AG04450 (cell line): Measurements from ENCODE around the gene RAB30. TPM values are rescaled to one million over a fixed set of nuclear protein-coding genes. Genes with fewer than 3 reads are reported as not detected.
"Not testable (repeated sequence)": the region's sequence is repeated elsewhere in the genome, so short reads cannot be mapped to it uniquely, and the experiment has no call there.

Source experiments
- CTCF ChIA-PET: fragments of 300-600, 350-600 bp; formaldehyde crosslinking; extraction: SDS; loops from one replicate; lab custom pipeline; 2022; ENCODE audit warnings: antibody characterized with exemption, inconsistent platforms; lab: Charles Lee
- POLR2A ChIA-PET: fragments of 350-600 bp; formaldehyde crosslinking; extraction: SDS; loops from one replicate; lab custom pipeline; 2021; ENCODE audit warnings: antibody characterized with exemption, inconsistent platforms; lab: Yijun Ruan, JAX
- DNase-seq: peaks from one replicate; pipeline ENCODE4 v3.0.0-alpha.2; 2011; ENCODE audit warnings: low read depth, low spot score
- H3K27ac ChIP-seq: one replicate; pipeline ENCODE4 v1.5.1; 2012; ENCODE audit warnings: low read depth, low read length, control low read depth
- H3K27me3 ChIP-seq: one replicate; pipeline ENCODE4 v1.6.0; 2012; ENCODE audit warnings: low read length; ENCODE audit not compliant: control insufficient read depth, insufficient read depth
- H3K4me3 ChIP-seq: 2 replicates; pipeline ENCODE4 v1.5.1; 2011; ENCODE audit warnings: mild to moderate bottlenecking, low read depth, low read length, control low read depth
- H3K9me3 ChIP-seq: 2 replicates; pipeline ENCODE4 v1.5.1; 2012; ENCODE audit warnings: low read length; ENCODE audit not compliant: control insufficient read depth, insufficient read depth
- CTCF ChIP-seq: IDR thresholded peaks from 2 replicates; pipeline ENCODE4 v1.5.1; 2011; ENCODE audit warnings: low read depth, low read length, control low read depth, inconsistent platforms
- polyA plus RNA-seq: library from polyadenylated mRNA; depleted of rRNA; stranded (reverse); fragments of >200 nt; gene quantifications from 2 replicates; pipeline ENCODE4 v1.2.3, GENCODE V29; 2011

RAB30 gene
- polyA plus RNA-seq, 1 experiment = 11.8 TPM

DNA sequence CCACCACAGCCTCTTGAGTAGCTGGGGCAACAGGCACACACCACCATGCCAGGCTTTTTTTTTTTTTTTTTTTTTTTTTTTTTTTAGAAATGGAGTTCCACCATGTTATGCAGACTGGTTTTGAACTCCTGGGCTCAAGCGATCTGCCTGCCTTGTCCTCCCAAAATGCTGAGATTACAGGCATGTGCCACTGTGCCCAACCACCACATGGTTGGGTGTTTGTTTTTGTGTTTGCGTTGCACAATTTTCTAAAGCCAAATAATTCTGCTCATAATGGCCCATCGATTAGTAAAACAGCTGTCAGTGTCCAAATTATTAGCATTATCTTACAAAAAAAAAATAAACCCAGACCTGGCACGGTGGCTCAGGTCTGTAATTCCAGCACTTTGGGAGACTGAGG lies 104.3 kb downstream of the RAB30 start:
- ChIA-PET CTCF (interaction anchor here (0.6 kb wide), 1 partner anchor 120 kb away, joined by 4 read pairs; no protein-coding TSS in a partner anchor), POLR2A (no interaction called here)
- H3K27me3 ChIP-seq = no peaks in the 10 kb centered on the region
- H3K27ac ChIP-seq = no peak overlapping the region
- no peak for TF ChIP-seq CTCF
- DNase-seq = no peak
- no peak overlapping the region for H3K4me3 ChIP-seq
- H3K9me3 ChIP-seq = peaks cover 3% of the 10 kb centered on the region; the same call in 1 of the 2 replicates

- DNase-seq, CTCF ChIA-PET, H3K4me3 ChIP-seq, POLR2A ChIA-PET, H3K9me3 ChIP-seq, H3K27ac ChIP-seq, H3K27me3 ChIP-seq: not testable (repeated sequence)
Observed at GRCh38 chr11:82962021-82962420, 109.7 kb downstream of the RAB30 start.

- no peak for TF ChIP-seq CTCF
- no peak for DNase-seq
- Histone ChIP-seq H3K27me3 (no peaks in the 10 kb centered on the region), H3K4me3 (no peak overlapping the region), H3K9me3 (no peaks in the 10 kb centered on the region), H3K27ac (no peak overlapping the region)
- ChIA-PET POLR2A (no interaction called here), CTCF (interaction anchor here (0.8 kb wide), 1 partner anchor 94 kb away, joined by 3 read pairs; no protein-coding TSS in a partner anchor)
Observed at GRCh38 chr11:82960779-82961143, 110.9 kb downstream of the RAB30 start.

GRCh38 chr11:82959987-82960778 lies 111.5 kb downstream of the RAB30 start:
- no peak for DNase-seq
- no peak for TF ChIP-seq CTCF
- no peaks in the 10 kb centered on the region for H3K9me3 ChIP-seq
- ChIA-PET CTCF (interaction anchor here (0.8 kb wide), 1 partner anchor 93 kb away, joined by 3 read pairs; no protein-coding TSS in a partner anchor), POLR2A (no interaction called here)
- no peak overlapping the region for H3K4me3 ChIP-seq
- no peaks in the 10 kb centered on the region for H3K27me3 ChIP-seq
- no peak overlapping the region for H3K27ac ChIP-seq

- H3K4me3 ChIP-seq, H3K27me3 ChIP-seq, DNase-seq, H3K27ac ChIP-seq, H3K9me3 ChIP-seq: not testable (repeated sequence)
- ChIA-PET CTCF (interaction anchor here (0.8 kb wide), 1 partner anchor 29 kb away, joined by 3 read pairs; no protein-coding TSS in a partner anchor), POLR2A (interaction anchor here (1.1 kb wide), 1 partner anchor 96 kb away, joined by 5 read pairs; no protein-coding TSS in a partner anchor)
Observed at GRCh38 chr11:82955736-82956453, 115.8 kb downstream of the RAB30 start.

GRCh38 chr11:82950502-82950901 lies 121.2 kb downstream of the RAB30 start:
- CTCF ChIA-PET, POLR2A ChIA-PET, H3K4me3 ChIP-seq, H3K9me3 ChIP-seq, DNase-seq, H3K27me3 ChIP-seq, H3K27ac ChIP-seq: not testable (repeated sequence)
